KMS-11 (cell line): ENCODE data around the gene KLF7.
A peak's percentile ranks its signal among the peaks of the same experiment; 100 is the strongest.

Source experiments
- H2AFZ ChIP-seq: fragments of 200-600 bp; sonication (generic); 2 replicates; pipeline ENCODE4 v1.6.1; 2016; ENCODE audit warnings: antibody characterized with exemption, mixed run types, low read depth
- H3K27ac ChIP-seq: fragments of 200-600 bp; sonication (generic); 2 replicates; pipeline ENCODE4 v1.6.1; 2016; ENCODE audit warnings: mild to moderate bottlenecking, mixed run types
- H3K27me3 ChIP-seq: fragments of 200-600 bp; sonication (generic); 2 replicates; pipeline ENCODE4 v1.6.1; 2017; ENCODE audit warnings: mild to moderate bottlenecking, low read depth, mixed run types, moderate library complexity; ENCODE audit not compliant: insufficient read depth
- H3K36me3 ChIP-seq: fragments of 200-600 bp; sonication (generic); 2 replicates; pipeline ENCODE4 v1.6.1; 2017; ENCODE audit warnings: mild to moderate bottlenecking, mixed run types; ENCODE audit not compliant: insufficient read depth
- H3K4me1 ChIP-seq: fragments of 200-600 bp; sonication (generic); 2 replicates; pipeline ENCODE4 v1.6.1; 2016; ENCODE audit warnings: mild to moderate bottlenecking, low read depth, mixed run types; ENCODE audit not compliant: poor library complexity, severe bottlenecking
- H3K4me2 ChIP-seq: fragments of 200-600 bp; sonication (generic); 2 replicates; pipeline ENCODE4 v1.7.0; 2016; ENCODE audit warnings: mild to moderate bottlenecking, mixed run types
- H3K4me3 ChIP-seq: fragments of 200-600 bp; sonication (generic); IDR thresholded peaks from 2 replicates; pipeline ENCODE4 v1.6.1; 2017; ENCODE audit warnings: low read depth, low read length, mixed read lengths; ENCODE audit not compliant: insufficient read depth
- H3K79me2 ChIP-seq: fragments of 200-600 bp; sonication (generic); 2 replicates; pipeline ENCODE4 v1.6.1; 2016; ENCODE audit warnings: low read depth, mixed run types; ENCODE audit not compliant: insufficient read depth
- H3K9ac ChIP-seq: fragments of 200-600 bp; sonication (generic); 2 replicates; pipeline ENCODE4 v1.6.1; 2016; ENCODE audit warnings: mild to moderate bottlenecking, mixed run types
- H4K20me1 ChIP-seq: fragments of 200-600 bp; sonication (generic); 2 replicates; pipeline ENCODE4 v1.6.1; 2016; ENCODE audit warnings: mild to moderate bottlenecking, mixed run types; ENCODE audit not compliant: insufficient read depth
- CTCF ChIP-seq: fragments of 200-600 bp; sonication (generic); conservative IDR thresholded peaks from 2 replicates; pipeline ENCODE4 v1.6.1; 2017; ENCODE audit warnings: low read depth, mild to moderate bottlenecking, antibody characterized with exemption, low read length, moderate library complexity, mixed read lengths

The KLF7 gene

GRCh38 chr2:207167099-207167923 lies 1.6 kb upstream of the KLF7 start:
- Histone ChIP-seq H3K79me2 (peaks cover 30% of the 10 kb centered on the region), H3K27me3 (no peaks in the 10 kb centered on the region), H3K4me3 (no peak overlapping the region), H3K4me1 (peaks cover 16% of the 10 kb centered on the region), H3K9ac (peak overlapping the region; percentile 99), H3K27ac (peak overlapping the region; percentile 99), H4K20me1 (no peaks in the 10 kb centered on the region), H2AFZ (peak overlapping the region; percentile 71), H3K36me3 (no peaks in the 10 kb centered on the region), H3K4me2 (peak overlapping the region; percentile 84)
- no peak for TF ChIP-seq CTCF

- Histone ChIP-seq H3K4me2 (peak overlapping the region; percentile 84), H3K4me3 (no peak overlapping the region), H3K79me2 (peaks cover 30% of the 10 kb centered on the region), H3K9ac (peak overlapping the region; percentile 99), H3K36me3 (no peaks in the 10 kb centered on the region), H2AFZ (peak overlapping the region; percentile 71), H3K27me3 (no peaks in the 10 kb centered on the region), H3K27ac (peak overlapping the region; percentile 99), H4K20me1 (no peaks in the 10 kb centered on the region), H3K4me1 (peaks cover 24% of the 10 kb centered on the region)
- TF ChIP-seq CTCF: peak; percentile 21; the same call in 1 of the 2 replicates
Measured at GRCh38 chr2:207166349-207167098, 776 bp upstream of the KLF7 start.

GRCh38 chr2:207166039-207166348 lies 246 bp upstream of the KLF7 start:
- H3K9ac ChIP-seq: peak overlapping the region; percentile 99
- peak overlapping the region; percentile 84; the same call in 1 of the 2 replicates for H3K4me2 ChIP-seq

More at GRCh38 chr2:207166039-207166348, 246 bp upstream of the KLF7 start:
- Histone ChIP-seq H3K4me1 (peaks cover 25% of the 10 kb centered on the region), H3K4me3 (no peak overlapping the region), H4K20me1 (no peaks in the 10 kb centered on the region), H3K27me3 (no peaks in the 10 kb centered on the region), H3K36me3 (no peaks in the 10 kb centered on the region), H2AFZ (peak overlapping the region; percentile 71), H3K27ac (peak overlapping the region; percentile 99), H3K79me2 (peaks cover 30% of the 10 kb centered on the region)
- TF ChIP-seq CTCF: no peak
